HG03457 (cell line): ENCODE data around the gene AP5S1.
"Not testable (repeated sequence)": the region's sequence is repeated elsewhere in the genome, so short reads cannot be mapped to it uniquely, and the experiment has no call there.

Experiments used
- ATAC-seq: cut with Tn5 transposase; IDR thresholded peaks from one replicate; pipeline ENCODE4 v1.9.1; 2021; ENCODE audit warnings: moderate number of reproducible peaks; ENCODE audit not compliant: unreplicated experiment

Gene AP5S1

GRCh38 chr20:3811467-3812258 is 8.7 kb upstream of the AP5S1 start:
- no peak for ATAC-seq

GRCh38 chr20:3812259-3812681 is 8.1 kb upstream of the AP5S1 start:
- ATAC-seq: no peak

GRCh38 chr20:3812975-3813847 is 7.1 kb upstream of the AP5S1 start:
- ATAC-seq: no peak

GRCh38 chr20:3813848-3814581 is 6.3 kb upstream of the AP5S1 start:
- ATAC-seq: no peak

- no peak for ATAC-seq
Measured at GRCh38 chr20:3814928-3815495, 5.3 kb upstream of the AP5S1 start.

- no peak for ATAC-seq
Measured at GRCh38 chr20:3815703-3816315, 4.5 kb upstream of the AP5S1 start.

- ATAC-seq: no peak
Measured at GRCh38 chr20:3818155-3819151, 1.9 kb upstream of the AP5S1 start.

GRCh38 chr20:3819411-3820047 is 818 bp upstream of the AP5S1 start:
- ATAC-seq: no peak

- no peak for ATAC-seq
Measured at GRCh38 chr20:3820901-3821727, 767 bp downstream of the AP5S1 start.

- no peak for ATAC-seq
Measured at GRCh38 chr20:3821996-3822395, 1.6 kb downstream of the AP5S1 start.

GRCh38 chr20:3823881-3824280 is 3.5 kb downstream of the AP5S1 start:
- no peak for ATAC-seq

- no peak for ATAC-seq
Measured at GRCh38 chr20:3825526-3825925, 5.2 kb downstream of the AP5S1 start.

GRCh38 chr20:3826420-3826819 is 6.1 kb downstream of the AP5S1 start:
- no peak for ATAC-seq

- ATAC-seq: no peak
Measured at GRCh38 chr20:3828798-3829197, 8.5 kb downstream of the AP5S1 start.

- not testable (repeated sequence) for ATAC-seq
Measured at GRCh38 chr20:3829891-3830290, 9.5 kb downstream of the AP5S1 start.

- ATAC-seq: no peak
Measured at GRCh38 chr20:3836132-3836531, 15.8 kb downstream of the AP5S1 start.

- ATAC-seq: no peak
Measured at GRCh38 chr20:3839328-3839727, 19.0 kb downstream of the AP5S1 start.

- not testable (repeated sequence) for ATAC-seq
Measured at GRCh38 chr20:3840201-3840600, 19.9 kb downstream of the AP5S1 start.
